ENCODE results near the gene RPS6KA2.

DNA sequence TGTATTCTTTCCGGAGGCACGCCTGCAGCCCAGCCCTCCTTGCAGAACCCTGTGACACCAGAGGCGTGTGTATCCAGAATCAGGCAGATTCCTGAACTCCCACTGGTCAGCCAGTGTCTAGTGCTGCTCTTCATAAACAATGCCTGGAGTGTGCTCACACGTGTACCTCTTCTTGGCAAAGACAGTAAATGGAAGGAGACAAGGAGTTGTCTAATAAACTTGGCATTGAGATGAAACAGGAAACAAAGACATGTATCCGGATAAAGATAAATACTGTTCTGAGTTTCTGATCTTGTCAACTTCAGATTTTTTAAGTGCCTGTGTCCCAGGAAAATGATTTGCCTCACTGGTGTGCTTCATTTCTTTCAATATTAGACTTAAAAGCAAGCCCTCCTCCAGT lies 1.7 kb downstream of the RPS6KA2 start:
- TF ChIP-seq EZH2 (IDR thresholded peaks at IDR 0.05; ENCODE audit: low read depth, unreplicated experiment): no peak
- no peak for TF ChIP-seq CTCF (conservative IDR thresholded peaks at IDR 0.05; ENCODE audit: low read depth in 2 of 2)
- TF ChIP-seq EZH2phosphoT487 (IDR thresholded peaks at IDR 0.05; ENCODE audit: unreplicated experiment): no peak
- no peak for TF ChIP-seq POLR2AphosphoS5 (IDR thresholded peaks at IDR 0.05; ENCODE audit: low read depth)
- no peak for TF ChIP-seq JUNB (IDR thresholded peaks at IDR 0.05; ENCODE audit: unreplicated experiment)
- TF ChIP-seq ZNF462 (CRISPR knock-in tag; IDR thresholded peaks at IDR 0.05): no peak
- TF ChIP-seq, protein P1, sequence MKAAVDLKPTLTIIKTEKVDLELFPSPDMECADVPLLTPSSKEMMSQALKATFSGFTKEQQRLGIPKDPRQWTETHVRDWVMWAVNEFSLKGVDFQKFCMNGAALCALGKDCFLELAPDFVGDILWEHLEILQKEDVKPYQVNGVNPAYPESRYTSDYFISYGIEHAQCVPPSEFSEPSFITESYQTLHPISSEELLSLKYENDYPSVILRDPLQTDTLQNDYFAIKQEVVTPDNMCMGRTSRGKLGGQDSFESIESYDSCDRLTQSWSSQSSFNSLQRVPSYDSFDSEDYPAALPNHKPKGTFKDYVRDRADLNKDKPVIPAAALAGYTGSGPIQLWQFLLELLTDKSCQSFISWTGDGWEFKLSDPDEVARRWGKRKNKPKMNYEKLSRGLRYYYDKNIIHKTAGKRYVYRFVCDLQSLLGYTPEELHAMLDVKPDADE (IDR thresholded peaks at IDR 0.05): no peak
- TF ChIP-seq REST (IDR thresholded peaks at IDR 0.05; ENCODE audit: unreplicated experiment): no peak
- no peak for TF ChIP-seq ZNF331 (CRISPR knock-in tag; IDR thresholded peaks at IDR 0.05; ENCODE audit: low read depth)
- TF ChIP-seq CREB1 (CRISPR knock-in tag; IDR thresholded peaks at IDR 0.05; ENCODE audit: low read depth): no peak
